Type B pancreatic cell (in vitro differentiated cells): ENCODE measurements around the gene CORIN. TPM values are rescaled to one million over a fixed set of nuclear protein-coding genes. Genes with fewer than 3 reads are reported as not detected.

Experiments
- DNase-seq: peaks from one replicate; pipeline ENCODE4 v3.0.0; 2021; ENCODE audit warnings: mixed read lengths; ENCODE audit not compliant: unreplicated experiment; ENCODE audit errors: extremely low spot score
- H3K27ac Mint-ChIP-seq: 2 replicates; pipeline ENCODE4 v1.8.0; 2021; ENCODE audit warnings: mild to moderate bottlenecking, mixed read lengths
- H3K27me3 Mint-ChIP-seq: 2 replicates; pipeline ENCODE4 v1.8.0; 2021; ENCODE audit warnings: mixed read lengths
- H3K36me3 Mint-ChIP-seq: 2 replicates; pipeline ENCODE4 v1.8.0; 2021; ENCODE audit warnings: mixed read lengths
- H3K4me1 Mint-ChIP-seq: one replicate; pipeline ENCODE4 v1.8.0; 2021; ENCODE audit warnings: mixed read lengths; ENCODE audit not compliant: unreplicated experiment
- H3K4me3 Mint-ChIP-seq: 2 replicates; pipeline ENCODE4 v1.8.0; 2021; ENCODE audit warnings: mild to moderate bottlenecking, mixed read lengths
- H3K9me3 Mint-ChIP-seq: 2 replicates; pipeline ENCODE4 v1.8.0; 2021; ENCODE audit warnings: mixed read lengths
- CTCF ChIP-seq: fragments of 200-600 bp; sonication (generic); conservative IDR thresholded peaks from 2 replicates; pipeline ENCODE4 v1.5.0; 2021; ENCODE audit warnings: antibody characterized with exemption, mild to moderate bottlenecking
- total RNA-seq: library from RNA; stranded (reverse); gene quantifications from 2 replicates; pipeline ENCODE4 v1.2.1, GENCODE V29; 2021; ENCODE audit warnings: low replicate concordance

Gene CORIN
- total RNA-seq, 1 donor from 2014 or later, result 34.6 TPM

- no peak overlapping the region for H3K4me3 Mint-ChIP-seq
- H3K4me1 Mint-ChIP-seq, result peaks cover 10% of the 10 kb centered on the region
- TF ChIP-seq CTCF, result no peak
- H3K27ac Mint-ChIP-seq, result no peak overlapping the region
- H3K27me3 Mint-ChIP-seq, result no peaks in the 10 kb centered on the region
- no peak for DNase-seq
- H3K9me3 Mint-ChIP-seq, result no peaks in the 10 kb centered on the region
- no peaks in the 10 kb centered on the region for H3K36me3 Mint-ChIP-seq
These were observed 101.7 kb downstream of the CORIN start for GRCh38 chr4:47736146-47736545.

GRCh38 chr4:47733302-47734175 lies 104.3 kb downstream of the CORIN start:
- H3K4me3 Mint-ChIP-seq, result no peak overlapping the region
- H3K36me3 Mint-ChIP-seq, result no peaks in the 10 kb centered on the region
- no peaks in the 10 kb centered on the region for H3K27me3 Mint-ChIP-seq
- no peak for DNase-seq
- H3K9me3 Mint-ChIP-seq, result no peaks in the 10 kb centered on the region
- H3K4me1 Mint-ChIP-seq, result peaks cover 10% of the 10 kb centered on the region
- TF ChIP-seq CTCF, result no peak
- H3K27ac Mint-ChIP-seq, result no peak overlapping the region

DNA sequence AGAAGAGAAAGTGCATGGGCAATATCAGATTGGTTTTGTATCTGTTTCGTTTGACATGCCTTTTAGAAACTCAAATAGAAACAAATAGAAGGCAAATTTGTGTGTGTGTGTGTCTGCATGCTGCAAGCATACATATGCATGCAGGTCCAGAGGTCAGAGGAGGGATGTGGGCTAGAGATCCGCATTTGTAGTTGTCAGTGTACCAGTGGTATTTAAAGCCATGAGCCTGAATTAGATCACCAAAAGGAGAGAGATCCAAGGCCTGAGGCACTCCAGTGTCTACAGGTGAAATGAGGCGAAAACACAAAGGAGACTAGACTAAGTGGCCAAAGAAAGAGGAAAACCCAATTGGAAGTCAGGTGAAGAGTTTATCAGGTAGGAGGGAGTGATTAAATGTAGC lies 106.7 kb downstream of the CORIN start:
- Mint-ChIP-seq H3K9me3 (no peaks in the 10 kb centered on the region), H3K36me3 (no peaks in the 10 kb centered on the region), H3K4me1 (peaks cover 5% of the 10 kb centered on the region), H3K4me3 (no peak overlapping the region), H3K27me3 (no peaks in the 10 kb centered on the region), H3K27ac (no peak overlapping the region)
- TF ChIP-seq CTCF, result no peak
- no peak for DNase-seq

DNA sequence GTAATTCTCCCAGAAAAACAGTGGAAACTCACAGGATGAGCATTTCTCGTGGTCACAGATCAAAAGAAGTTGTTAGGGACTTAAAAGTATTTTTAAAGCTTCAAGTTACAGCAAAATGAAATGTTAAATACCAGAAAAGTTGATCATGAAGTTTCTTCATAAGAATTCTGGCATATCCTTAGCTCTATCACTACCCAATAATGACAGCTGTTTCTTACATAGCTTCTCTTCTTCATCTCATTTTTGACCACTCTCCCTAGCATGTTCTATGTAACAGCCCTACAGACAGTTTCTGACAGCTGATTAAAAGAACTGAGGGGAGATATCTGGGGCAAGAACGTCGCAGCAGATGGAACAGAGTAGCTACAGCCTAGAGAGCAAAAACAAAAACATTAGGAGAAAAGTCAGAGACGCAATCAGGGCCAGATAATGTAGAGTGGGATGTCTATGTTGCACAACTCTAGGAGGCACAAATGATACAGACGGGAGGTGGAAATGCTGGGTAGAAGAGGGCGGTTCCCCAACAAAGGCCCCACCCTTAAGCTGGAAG lies 108.7 kb downstream of the CORIN start:
- Mint-ChIP-seq H3K4me1 (peaks cover 5% of the 10 kb centered on the region), H3K27me3 (peaks cover 4% of the 10 kb centered on the region)

DNA sequence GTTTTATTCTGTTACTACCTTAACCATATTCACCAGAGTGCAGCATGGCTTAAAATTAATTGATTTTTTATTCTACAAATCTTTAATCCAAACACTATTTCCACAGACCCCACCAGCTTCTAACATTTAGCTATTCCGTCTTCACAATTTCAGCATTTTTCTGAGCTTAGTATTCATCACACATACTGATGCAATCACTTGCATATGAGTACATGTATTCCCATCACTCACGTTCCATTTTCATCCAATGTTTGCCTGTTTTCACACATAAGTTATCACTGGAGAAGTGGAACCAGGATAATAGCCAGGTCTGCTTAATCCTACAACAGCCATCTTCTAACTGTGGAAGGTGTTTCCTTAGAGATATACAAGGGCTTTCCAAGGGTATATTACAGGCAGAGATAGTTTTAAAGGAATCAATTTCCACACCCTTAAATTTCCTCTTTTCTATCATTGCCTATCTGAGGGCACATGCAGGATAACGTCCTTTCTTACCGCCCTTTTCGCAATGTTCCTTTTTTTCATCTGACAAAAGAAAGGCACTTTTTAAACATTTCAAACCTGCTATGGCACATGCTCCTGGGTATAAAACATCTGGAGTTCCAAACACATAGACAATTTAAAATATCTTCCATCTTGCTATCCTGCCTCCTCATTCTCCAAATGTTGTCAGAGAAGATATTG lies 115.8 kb downstream of the CORIN start:
- no peak for DNase-seq
- peaks cover 8% of the 10 kb centered on the region for H3K27me3 Mint-ChIP-seq
- peaks cover 3% of the 10 kb centered on the region for H3K36me3 Mint-ChIP-seq
- no peaks in the 10 kb centered on the region for H3K9me3 Mint-ChIP-seq
- no peak overlapping the region for H3K4me3 Mint-ChIP-seq
- no peak overlapping the region for H3K27ac Mint-ChIP-seq
- no peak for TF ChIP-seq CTCF
- peaks cover 13% of the 10 kb centered on the region for H3K4me1 Mint-ChIP-seq

More for the DNA sequence above, 108.7 kb downstream of the CORIN start:
- no peak for TF ChIP-seq CTCF
- Mint-ChIP-seq H3K27ac (no peak overlapping the region), H3K4me3 (no peak overlapping the region), H3K9me3 (no peaks in the 10 kb centered on the region), H3K36me3 (no peaks in the 10 kb centered on the region)
- DNase-seq, result no peak
